Activated T-helper 2 cell treated with anti-CD3 and anti-CD28 coated beads, Interferon-gamma antibody, Interleukin-2, Interleukin-4, amounts not matched to agents 10 μg/mL and 5 μg/mL and 100 μg/mL, durations not matched to agents 14 hours and 24 hours and 36 hours (primary cell): ENCODE measurements around the gene SV2B. TPM values are rescaled to one million over a fixed set of nuclear protein-coding genes. Genes with fewer than 3 reads are reported as not detected.

Experiments
- DNase-seq: peaks from one replicate; pipeline ENCODE4 v3.0.0; 2021; ENCODE audit warnings: low spot score
- H3K27ac Mint-ChIP-seq: one replicate; pipeline ENCODE4 v1.8.0; 2021; ENCODE audit warnings: mixed read lengths
- H3K27me3 Mint-ChIP-seq: one replicate; pipeline ENCODE4 v1.8.0; 2021; ENCODE audit warnings: low read depth, mixed read lengths
- H3K36me3 Mint-ChIP-seq: one replicate; pipeline ENCODE4 v1.8.0; 2021; ENCODE audit warnings: low read depth, mixed read lengths
- H3K4me1 Mint-ChIP-seq: one replicate; pipeline ENCODE4 v1.8.0; 2021; ENCODE audit warnings: low read depth, mixed read lengths
- H3K4me3 Mint-ChIP-seq: one replicate; pipeline ENCODE4 v1.8.0; 2021; ENCODE audit warnings: low read depth, mild to moderate bottlenecking, moderate library complexity, mixed read lengths
- H3K9me3 Mint-ChIP-seq: one replicate; pipeline ENCODE4 v1.8.0; 2021; ENCODE audit warnings: mixed read lengths
- intact Hi-C: fragments of 100-400 bp; cut with micrococcal nuclease; formaldehyde crosslinking; loops from one replicate; pipeline ENCODE4 v1.15.1; 2023
- total RNA-seq: library from RNA; stranded (reverse); gene quantifications from 2 replicates; pipeline ENCODE4 v1.2.3, GENCODE V29; 2022

The SV2B gene
- total RNA-seq: 0.02 TPM in 2 replicates

DNA sequence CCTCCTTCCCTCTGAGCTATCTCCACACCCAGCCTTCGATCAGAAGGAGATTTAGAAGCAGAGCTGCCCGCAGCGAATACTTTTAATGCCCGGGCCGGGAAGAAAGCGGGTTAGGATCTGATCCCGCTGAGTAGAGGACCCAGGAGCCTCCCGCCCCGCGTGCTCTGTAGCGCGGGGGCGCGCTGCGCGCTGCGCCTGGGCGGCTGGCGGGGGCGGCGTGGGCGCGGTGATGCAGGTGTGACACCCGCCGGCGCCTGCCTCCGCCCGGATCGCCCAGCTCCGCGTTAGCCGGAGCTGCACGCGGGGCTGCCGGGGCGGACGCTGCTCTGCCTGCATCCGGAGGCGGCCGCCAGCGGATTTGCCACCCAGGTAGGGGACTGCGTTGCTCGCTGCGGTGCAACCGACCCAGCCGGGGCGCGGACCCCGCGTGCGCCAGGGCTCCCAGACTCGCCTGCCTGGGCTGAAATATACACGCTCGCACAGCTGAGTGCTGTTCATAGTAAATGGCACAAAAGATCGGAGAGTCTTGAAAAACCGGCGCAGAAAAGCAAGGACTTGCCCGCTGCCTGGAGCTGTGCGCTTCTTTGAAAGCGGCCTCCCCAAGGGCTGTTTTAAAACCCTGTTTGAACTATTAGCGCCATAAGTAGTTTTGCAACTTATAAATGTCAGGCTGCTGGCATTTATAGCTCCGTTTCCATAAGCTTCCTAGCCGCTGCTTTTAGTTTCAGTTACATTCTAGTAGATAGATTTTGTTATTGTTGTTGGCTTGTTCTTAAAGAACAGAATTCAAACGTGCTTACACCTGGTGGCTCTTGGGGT, at the start of gene SV2B:
TSS of gene SV2B (plus strand) at position 263 of the 819 bp plus-strand sequence. CDS start 126,007 bp downstream, outside the sequence.
- intact Hi-C loops: no loop called here
- H3K4me1 Mint-ChIP-seq: peaks cover 17% of the 10 kb centered on the region
- no peak within 1 kb of the TSS for H3K27ac Mint-ChIP-seq
- H3K36me3 Mint-ChIP-seq: no peaks in the 10 kb centered on the region
- H3K9me3 Mint-ChIP-seq: no peaks in the 10 kb centered on the region
- peak within 1 kb of the TSS; percentile 80 for H3K4me3 Mint-ChIP-seq
- peaks cover 80% of the 10 kb centered on the region for H3K27me3 Mint-ChIP-seq
- DNase-seq: peak; percentile 43

GRCh38 chr15:91051248-91051647, 48.8 kb upstream of the SV2B start:
- peaks cover 17% of the 10 kb centered on the region for H3K4me1 Mint-ChIP-seq
- no peak overlapping the region for H3K4me3 Mint-ChIP-seq
- H3K36me3 Mint-ChIP-seq: no peaks in the 10 kb centered on the region
- intact Hi-C loops: no loop called here
- H3K27ac Mint-ChIP-seq: no peak overlapping the region
- peaks cover 4% of the 10 kb centered on the region for H3K9me3 Mint-ChIP-seq
- H3K27me3 Mint-ChIP-seq: peaks cover 44% of the 10 kb centered on the region
- DNase-seq: no peak

DNA sequence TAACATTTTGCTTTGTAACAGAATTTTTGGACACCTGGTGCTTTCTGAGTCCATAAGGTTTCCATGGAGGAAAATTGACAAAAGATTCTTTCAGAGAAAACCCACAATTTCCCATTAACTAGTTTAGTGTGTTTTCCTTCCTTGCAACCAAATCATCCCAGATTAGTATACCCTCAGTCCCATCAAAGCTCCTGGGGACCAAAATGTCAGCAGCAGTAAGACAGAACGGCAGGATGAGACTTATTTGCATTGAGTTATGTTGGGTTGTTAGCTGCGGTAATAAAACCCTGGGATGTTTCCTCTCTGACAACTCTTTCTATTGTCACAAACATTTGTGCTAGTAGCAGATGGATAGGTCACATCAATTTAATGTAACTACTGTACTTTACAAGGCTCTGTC, 45.2 kb upstream of the SV2B start:
- peaks cover 1% of the 10 kb centered on the region for H3K4me1 Mint-ChIP-seq
- intact Hi-C loops: no loop called here
- H3K36me3 Mint-ChIP-seq: no peaks in the 10 kb centered on the region

GRCh38 chr15:91055548-91056331, 44.3 kb upstream of the SV2B start:
- intact Hi-C loops: loop anchor here (1.0 kb wide), 2 partner anchors 169 to 216 kb away; no protein-coding TSS in a partner anchor
- Mint-ChIP-seq H3K36me3 (no peaks in the 10 kb centered on the region), H3K27ac (no peak overlapping the region), H3K9me3 (no peaks in the 10 kb centered on the region), H3K4me1 (no peaks in the 10 kb centered on the region), H3K4me3 (no peak overlapping the region), H3K27me3 (peaks cover 55% of the 10 kb centered on the region)
- DNase-seq: no peak

More for the DNA sequence above, 45.2 kb upstream of the SV2B start:
- Mint-ChIP-seq H3K9me3 (no peaks in the 10 kb centered on the region), H3K27ac (no peak overlapping the region), H3K4me3 (no peak overlapping the region), H3K27me3 (peaks cover 54% of the 10 kb centered on the region)
- DNase-seq: no peak

- Mint-ChIP-seq H3K4me3 (no peak overlapping the region), H3K27me3 (peaks cover 24% of the 10 kb centered on the region), H3K4me1 (no peaks in the 10 kb centered on the region), H3K9me3 (no peaks in the 10 kb centered on the region), H3K36me3 (no peaks in the 10 kb centered on the region), H3K27ac (no peak overlapping the region)
- DNase-seq: no peak
- intact Hi-C loops: no loop called here
These were observed 38.8 kb upstream of the SV2B start for GRCh38 chr15:91061230-91061629.

DNA sequence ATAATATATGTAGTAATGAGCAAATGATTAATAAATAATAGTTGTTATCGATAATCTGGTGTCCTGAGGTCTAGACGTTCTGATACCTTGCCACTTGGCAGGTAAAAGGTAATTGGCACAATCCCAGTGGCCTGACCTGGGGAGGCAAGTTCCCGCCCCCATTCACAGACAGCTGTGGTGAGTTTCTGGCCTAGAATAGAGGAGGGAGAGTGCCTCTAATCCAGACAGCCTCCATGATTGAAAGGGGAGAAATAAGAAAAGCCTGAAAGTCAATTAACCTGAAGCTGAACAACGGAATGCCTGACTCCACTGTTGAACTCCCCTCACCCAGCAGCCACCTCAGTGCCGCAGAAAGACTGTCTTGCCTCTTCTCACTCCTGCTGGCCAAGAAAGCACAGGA, 38.1 kb upstream of the SV2B start:
- DNase-seq: no peak
- Mint-ChIP-seq H3K4me3 (no peak overlapping the region), H3K27me3 (peaks cover 17% of the 10 kb centered on the region), H3K27ac (no peak overlapping the region), H3K9me3 (no peaks in the 10 kb centered on the region), H3K36me3 (no peaks in the 10 kb centered on the region), H3K4me1 (no peaks in the 10 kb centered on the region)
- intact Hi-C loops: no loop called here

- Mint-ChIP-seq H3K27ac (no peak overlapping the region), H3K27me3 (peaks cover 12% of the 10 kb centered on the region), H3K4me1 (no peaks in the 10 kb centered on the region), H3K9me3 (no peaks in the 10 kb centered on the region), H3K4me3 (no peak overlapping the region), H3K36me3 (no peaks in the 10 kb centered on the region)
- intact Hi-C loops: no loop called here
- DNase-seq: no peak
These were observed 34.6 kb upstream of the SV2B start for GRCh38 chr15:91065505-91065904.

DNA sequence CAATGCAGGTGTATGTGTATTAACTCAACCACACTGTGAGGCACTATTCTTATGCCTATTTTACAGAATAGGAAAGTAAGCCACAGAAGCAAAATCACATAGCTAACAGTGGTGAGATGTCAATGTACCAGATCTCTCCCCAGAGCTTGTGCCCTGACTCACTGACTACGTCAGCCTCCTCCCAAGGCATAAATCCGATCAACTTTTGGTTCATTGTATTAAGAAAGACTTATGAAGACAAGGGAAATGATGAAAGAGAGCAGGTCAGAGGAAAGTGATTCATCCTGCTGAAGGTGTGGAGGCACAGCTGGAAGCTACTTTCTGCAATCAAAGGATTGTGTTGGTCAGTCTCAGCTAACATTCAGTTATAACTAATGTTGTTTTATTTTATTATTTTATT, 33.0 kb upstream of the SV2B start:
- Mint-ChIP-seq H3K4me3 (no peak overlapping the region), H3K27ac (no peak overlapping the region), H3K4me1 (no peaks in the 10 kb centered on the region), H3K27me3 (peaks cover 16% of the 10 kb centered on the region), H3K9me3 (no peaks in the 10 kb centered on the region), H3K36me3 (no peaks in the 10 kb centered on the region)
- no peak for DNase-seq
- intact Hi-C loops: no loop called here

- DNase-seq: no peak
- intact Hi-C loops: no loop called here
- H3K9me3 Mint-ChIP-seq: no peaks in the 10 kb centered on the region
- no peak overlapping the region for H3K4me3 Mint-ChIP-seq
- no peak overlapping the region for H3K27ac Mint-ChIP-seq
- H3K27me3 Mint-ChIP-seq: peaks cover 23% of the 10 kb centered on the region
- no peaks in the 10 kb centered on the region for H3K36me3 Mint-ChIP-seq
- no peaks in the 10 kb centered on the region for H3K4me1 Mint-ChIP-seq
These were observed 31.6 kb upstream of the SV2B start for GRCh38 chr15:91068436-91068835.

DNA sequence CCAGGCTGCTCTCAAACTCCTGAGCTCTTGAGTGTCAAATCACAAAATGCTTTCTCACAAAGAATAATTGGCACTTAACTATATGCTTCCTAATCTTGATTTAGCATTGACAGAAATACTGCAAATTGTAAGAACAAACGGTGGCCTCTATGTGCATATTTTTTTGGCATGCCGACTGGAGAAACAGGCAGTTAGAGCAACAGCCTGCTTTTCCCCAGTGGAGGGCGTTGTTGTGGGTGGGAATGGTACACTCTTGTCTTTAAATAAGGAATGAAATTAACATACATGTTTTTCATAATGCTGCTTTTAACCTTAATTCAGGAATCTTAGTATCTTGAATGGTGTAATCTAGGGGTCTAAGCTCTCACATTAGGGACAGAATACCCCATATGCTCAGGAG, 31.1 kb upstream of the SV2B start:
- Mint-ChIP-seq H3K36me3 (no peaks in the 10 kb centered on the region), H3K9me3 (no peaks in the 10 kb centered on the region), H3K4me1 (no peaks in the 10 kb centered on the region), H3K27me3 (peaks cover 23% of the 10 kb centered on the region), H3K4me3 (no peak overlapping the region), H3K27ac (no peak overlapping the region)
- intact Hi-C loops: no loop called here
- no peak for DNase-seq

DNA sequence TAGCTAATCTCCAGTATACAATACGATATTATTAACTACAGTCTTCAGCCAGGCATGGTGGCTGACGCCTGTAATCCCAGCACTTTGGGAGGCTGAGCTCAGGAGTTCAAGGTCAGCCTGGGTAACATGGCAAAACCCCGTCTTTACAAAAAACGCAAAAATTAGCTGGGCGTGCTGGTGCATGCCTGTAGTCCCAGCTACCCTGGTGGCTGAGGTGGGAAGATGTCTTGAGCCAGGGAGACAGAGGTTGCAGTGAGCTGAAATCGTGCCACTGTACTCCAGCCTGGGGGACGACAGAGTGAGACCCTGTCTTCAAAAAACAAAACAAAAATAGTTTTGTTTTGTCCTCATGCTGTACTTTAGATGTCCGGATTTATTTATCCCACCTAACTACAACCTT, 29.2 kb upstream of the SV2B start:
- H3K4me3 Mint-ChIP-seq: no peak overlapping the region

DNA sequence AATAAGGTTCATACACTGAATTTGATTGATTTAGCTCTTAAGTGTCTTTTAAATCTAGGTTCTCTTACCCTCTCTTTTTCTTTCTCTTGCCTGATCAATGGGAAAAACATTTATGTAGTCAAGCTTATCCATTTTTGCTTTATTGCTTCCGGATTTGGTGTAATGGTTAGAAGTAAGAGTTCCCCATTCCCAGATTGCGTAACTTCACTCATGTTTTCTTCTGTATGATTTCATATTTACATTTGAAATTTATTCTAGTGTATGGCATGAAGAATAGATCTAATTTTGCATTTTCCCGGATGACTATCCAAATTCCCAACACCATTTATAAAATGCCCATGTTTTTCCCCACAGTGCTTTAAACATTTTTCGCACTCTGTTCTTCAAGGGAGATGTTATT, 27.9 kb upstream of the SV2B start:
- Mint-ChIP-seq H3K27ac (no peak overlapping the region), H3K36me3 (no peaks in the 10 kb centered on the region), H3K27me3 (peaks cover 23% of the 10 kb centered on the region), H3K9me3 (no peaks in the 10 kb centered on the region), H3K4me1 (no peaks in the 10 kb centered on the region), H3K4me3 (no peak overlapping the region)
- intact Hi-C loops: no loop called here
- DNase-seq: no peak

More for the DNA sequence above, 29.2 kb upstream of the SV2B start:
- intact Hi-C loops: no loop called here
- H3K4me1 Mint-ChIP-seq: no peaks in the 10 kb centered on the region
- no peaks in the 10 kb centered on the region for H3K9me3 Mint-ChIP-seq
- H3K27me3 Mint-ChIP-seq: peaks cover 23% of the 10 kb centered on the region
- H3K27ac Mint-ChIP-seq: no peak overlapping the region
- no peak for DNase-seq
- no peaks in the 10 kb centered on the region for H3K36me3 Mint-ChIP-seq

GRCh38 chr15:91073077-91073476, 27.0 kb upstream of the SV2B start:
- Mint-ChIP-seq H3K36me3 (no peaks in the 10 kb centered on the region), H3K4me3 (no peak overlapping the region), H3K27ac (no peak overlapping the region), H3K4me1 (no peaks in the 10 kb centered on the region), H3K9me3 (no peaks in the 10 kb centered on the region), H3K27me3 (peaks cover 23% of the 10 kb centered on the region)
- intact Hi-C loops: no loop called here
- DNase-seq: no peak
